ENCODE data around the gene SMC3. TPM values are rescaled to one million over a fixed set of nuclear protein-coding genes. Genes with fewer than 3 reads are reported as not detected.

Gene SMC3
- total RNA-seq, 2 experiments from 2014 or later, result 76.8 to 83.5 TPM

DNA sequence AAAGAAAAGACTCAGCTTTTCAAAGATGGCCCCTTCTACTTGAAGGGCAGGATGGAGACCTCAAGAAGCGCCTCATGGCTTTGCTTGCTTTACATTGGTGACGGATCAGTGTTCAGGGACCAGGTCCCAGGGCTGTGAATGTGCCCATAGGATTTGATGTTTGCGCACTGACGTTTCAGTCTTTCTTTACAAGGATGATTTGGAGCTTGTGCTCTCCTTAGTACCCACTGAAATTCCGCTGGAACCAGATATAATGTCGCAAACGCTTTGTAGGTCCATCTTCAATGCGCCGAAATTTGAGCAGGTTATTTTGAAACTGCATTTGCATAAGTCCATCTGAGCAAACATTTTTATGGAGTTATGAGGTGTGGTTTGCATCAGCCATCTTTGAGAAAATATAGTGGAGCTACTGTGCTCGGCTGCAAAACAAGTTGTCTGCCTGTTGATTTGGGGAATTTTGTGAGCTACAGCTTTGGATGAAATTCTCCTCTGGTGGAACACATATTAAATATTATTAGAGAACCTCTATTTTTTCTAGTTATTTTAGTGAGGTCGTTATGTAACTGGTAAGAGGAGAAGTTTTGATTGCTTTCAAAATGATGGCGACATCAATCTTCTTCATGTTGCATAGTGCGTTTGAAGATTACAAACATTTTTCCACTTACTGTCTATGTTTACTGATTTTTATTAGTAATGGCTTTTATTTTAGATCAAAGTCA, 79.1 kb downstream of the SMC3 start:
- ChIA-PET POLR2A (interaction anchor here (0.6 kb wide), 1 partner anchor 50 kb away, joined by 11 read pairs; no protein-coding TSS in a partner anchor), CTCF (interaction anchor here (1.2 kb wide), 1 partner anchor 12 kb away, joined by 3 read pairs; no protein-coding TSS in a partner anchor)
- no peaks in the 10 kb centered on the region for H3K9me3 Mint-ChIP-seq (ENCODE audit: low read depth)
- no peak overlapping the region for H3K27ac Mint-ChIP-seq
- H3K27me3 Mint-ChIP-seq, result peaks cover 51% of the 10 kb centered on the region
- no peak overlapping the region for H3K4me3 Mint-ChIP-seq
- peaks cover 28% of the 10 kb centered on the region for H3K4me1 Mint-ChIP-seq
- no peaks in the 10 kb centered on the region for H3K36me3 Mint-ChIP-seq (ENCODE audit: low read depth)
- intact Hi-C loops (cut with DNase I, micrococcal nuclease), result no loop called here
- ATAC-seq, result no peak
- DNase-seq, result no peak

DNA sequence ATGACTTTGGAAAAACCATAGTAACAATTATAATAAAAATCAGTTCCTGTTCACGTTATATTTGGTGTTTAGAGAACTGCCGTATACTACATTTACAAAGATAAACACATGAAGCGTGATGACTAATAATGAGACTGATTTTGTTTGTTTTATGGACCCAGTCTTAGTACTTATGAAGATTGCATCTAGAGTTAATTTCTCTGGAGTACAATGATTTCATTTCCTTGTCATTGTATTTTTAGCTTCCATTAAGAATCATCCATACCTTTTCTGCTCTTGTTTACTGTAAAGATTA, 79.6 kb downstream of the SMC3 start:
- DNase-seq (no peak), ATAC-seq (no peak)
- Mint-ChIP-seq H3K9me3 (ENCODE audit: low read depth) (no peaks in the 10 kb centered on the region), H3K4me3 (no peak overlapping the region), H3K36me3 (ENCODE audit: low read depth) (no peaks in the 10 kb centered on the region), H3K27ac (no peak overlapping the region), H3K27me3 (peaks cover 48% of the 10 kb centered on the region), H3K4me1 (peaks cover 30% of the 10 kb centered on the region)
- POLR2A ChIA-PET, result no interaction called here
- intact Hi-C loops (cut with DNase I, micrococcal nuclease), result no loop called here
- CTCF ChIA-PET, result interaction anchor here (0.7 to 1.2 kb wide), 3 partner anchors 11 to 30 kb away, joined by 3 to 4 read pairs (median 3); no protein-coding TSS in a partner anchor

- no peak for DNase-seq
- Mint-ChIP-seq H3K9me3 (ENCODE audit: low read depth) (no peaks in the 10 kb centered on the region), H3K27ac (no peak overlapping the region), H3K27me3 (peaks cover 44% of the 10 kb centered on the region), H3K4me3 (no peak overlapping the region), H3K36me3 (ENCODE audit: low read depth) (no peaks in the 10 kb centered on the region), H3K4me1 (peaks cover 21% of the 10 kb centered on the region)
- intact Hi-C loops (cut with DNase I, micrococcal nuclease), result no loop called here
- ChIA-PET POLR2A (no interaction called here), CTCF (interaction anchor here (0.6 to 2.0 kb wide), 5 partner anchors 17 to 476 kb away, joined by 3 to 11 read pairs (median 4); no protein-coding TSS in a partner anchor)
- ATAC-seq, result no peak
These were observed 81.3 kb downstream of the SMC3 start for GRCh38 chr10:110648692-110649346.

DNA sequence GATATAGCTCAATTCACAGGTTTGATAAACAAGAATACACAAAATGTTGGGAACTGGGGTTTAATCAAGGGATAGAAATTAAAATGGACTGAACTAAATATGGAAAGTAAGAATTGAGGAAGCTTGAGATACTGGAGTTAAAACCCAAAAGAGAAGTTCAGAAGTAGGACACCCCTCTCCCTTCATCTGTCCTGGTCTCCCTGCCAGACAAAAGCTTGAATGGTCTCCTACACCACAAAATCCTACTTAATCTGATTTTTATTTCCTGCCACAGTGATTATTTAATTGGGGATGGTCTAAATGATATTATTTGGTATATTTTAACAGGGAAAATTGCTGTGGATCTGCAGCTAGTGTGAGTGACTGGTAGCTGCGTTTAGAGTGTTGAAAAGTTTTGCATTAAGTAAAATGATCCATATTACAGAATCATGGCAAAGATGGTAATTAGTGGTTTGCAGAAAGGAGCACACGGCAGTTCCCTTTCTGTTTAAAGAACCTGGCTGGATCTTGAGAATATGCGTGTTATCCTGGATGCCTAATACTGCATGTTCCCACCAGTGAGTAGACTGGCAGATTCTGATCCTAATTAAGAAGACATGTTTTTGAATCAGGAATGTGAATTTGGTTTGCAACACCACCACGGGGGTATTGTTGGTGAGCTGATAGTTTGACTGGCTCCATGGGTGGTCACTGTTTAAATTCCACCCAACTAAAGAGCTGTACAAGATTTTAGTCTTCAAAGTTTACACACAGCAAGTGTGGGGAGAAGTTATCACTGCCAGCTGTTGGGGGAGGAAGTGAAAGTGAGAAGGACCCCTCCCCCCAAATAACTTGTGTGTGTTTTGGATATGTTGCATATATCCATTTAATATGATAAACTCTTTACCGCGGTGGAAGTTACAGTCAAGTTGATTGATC, 82.1 kb downstream of the SMC3 start:
- H3K4me3 Mint-ChIP-seq, result no peak overlapping the region
- POLR2A ChIA-PET, result no interaction called here
- intact Hi-C loops (cut with DNase I, micrococcal nuclease), result no loop called here
- DNase-seq (no peak), ATAC-seq (no peak)
- H3K9me3 Mint-ChIP-seq (ENCODE audit: low read depth), result no peaks in the 10 kb centered on the region
- H3K27me3 Mint-ChIP-seq, result peaks cover 44% of the 10 kb centered on the region
- H3K36me3 Mint-ChIP-seq (ENCODE audit: low read depth), result no peaks in the 10 kb centered on the region
- peaks cover 20% of the 10 kb centered on the region for H3K4me1 Mint-ChIP-seq
- no peak overlapping the region for H3K27ac Mint-ChIP-seq
- CTCF ChIA-PET, result interaction anchor here (1.0 to 2.0 kb wide), 4 partner anchors 17 to 38 kb away, joined by 3 to 11 read pairs (median 4); no protein-coding TSS in a partner anchor

- peaks cover 16% of the 10 kb centered on the region for H3K4me1 Mint-ChIP-seq
- H3K4me3 Mint-ChIP-seq, result no peak overlapping the region
- H3K27me3 Mint-ChIP-seq, result peaks cover 39% of the 10 kb centered on the region
- H3K27ac Mint-ChIP-seq, result no peak overlapping the region
- no peak for ATAC-seq
- DNase-seq, result no peak
- no peaks in the 10 kb centered on the region for H3K9me3 Mint-ChIP-seq (ENCODE audit: low read depth)
- ChIA-PET POLR2A (no interaction called here), CTCF (interaction anchor here (1.0 to 2.0 kb wide), 4 partner anchors 16 to 39 kb away, joined by 3 to 11 read pairs (median 4); no protein-coding TSS in a partner anchor)
- no peaks in the 10 kb centered on the region for H3K36me3 Mint-ChIP-seq (ENCODE audit: low read depth)
- intact Hi-C loops (cut with DNase I, micrococcal nuclease), result no loop called here
These were observed 82.8 kb downstream of the SMC3 start for GRCh38 chr10:110650265-110650668.

DNA sequence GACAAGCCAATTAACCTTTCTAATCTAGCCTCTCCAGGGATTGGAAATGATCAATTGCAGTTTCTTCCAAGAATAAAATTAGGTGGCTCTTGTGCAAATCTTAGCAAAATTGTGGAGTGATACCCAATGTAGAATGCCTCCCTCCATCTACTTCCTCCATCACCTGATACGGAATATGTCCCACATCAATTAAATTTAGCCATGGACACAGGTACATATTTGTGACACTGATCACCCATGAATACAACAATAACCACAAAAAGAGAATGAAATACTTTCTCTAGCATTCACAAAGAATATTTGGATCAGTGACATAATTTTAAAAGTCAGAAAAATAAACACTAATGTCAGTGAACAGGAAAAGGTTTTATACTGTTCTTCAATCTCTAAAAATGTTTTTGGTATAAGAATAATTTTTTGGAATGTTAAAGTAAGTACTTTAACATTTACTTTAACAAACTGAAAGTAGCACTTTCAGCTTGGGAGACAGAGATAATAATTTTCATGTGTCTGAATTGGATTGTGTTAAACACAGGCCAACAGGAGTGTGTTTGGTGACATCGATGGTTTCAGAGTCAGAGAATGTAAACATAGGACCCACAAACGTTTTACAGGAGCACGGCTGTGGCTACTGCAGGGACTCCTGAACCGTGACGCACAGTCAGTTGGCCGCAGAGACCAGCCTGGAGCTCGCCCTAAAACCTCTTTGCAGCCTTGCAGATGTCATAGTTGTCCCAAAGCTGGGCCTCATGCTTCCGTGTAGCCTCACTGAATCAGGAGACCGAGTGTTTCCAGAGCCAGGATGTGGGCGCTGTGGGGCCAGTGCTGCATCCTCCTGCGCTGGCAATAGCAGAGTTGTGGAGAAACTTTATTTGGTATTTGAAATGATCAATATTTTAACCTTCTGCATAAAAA, 83.8 kb downstream of the SMC3 start:
- CTCF ChIA-PET, result interaction anchor here (0.9 kb wide), 1 partner anchor 21 kb away, joined by 3 read pairs; no protein-coding TSS in a partner anchor
- Mint-ChIP-seq H3K36me3 (ENCODE audit: low read depth) (no peaks in the 10 kb centered on the region), H3K9me3 (ENCODE audit: low read depth) (no peaks in the 10 kb centered on the region), H3K27me3 (peaks cover 35% of the 10 kb centered on the region), H3K27ac (no peak overlapping the region), H3K4me1 (peaks cover 16% of the 10 kb centered on the region), H3K4me3 (peak overlapping the region; percentile 32)
- POLR2A ChIA-PET, result no interaction called here
- intact Hi-C loops (cut with DNase I, micrococcal nuclease), result no loop called here
- ATAC-seq, result peak; percentile 71
- DNase-seq, result peak; percentile 53

DNA sequence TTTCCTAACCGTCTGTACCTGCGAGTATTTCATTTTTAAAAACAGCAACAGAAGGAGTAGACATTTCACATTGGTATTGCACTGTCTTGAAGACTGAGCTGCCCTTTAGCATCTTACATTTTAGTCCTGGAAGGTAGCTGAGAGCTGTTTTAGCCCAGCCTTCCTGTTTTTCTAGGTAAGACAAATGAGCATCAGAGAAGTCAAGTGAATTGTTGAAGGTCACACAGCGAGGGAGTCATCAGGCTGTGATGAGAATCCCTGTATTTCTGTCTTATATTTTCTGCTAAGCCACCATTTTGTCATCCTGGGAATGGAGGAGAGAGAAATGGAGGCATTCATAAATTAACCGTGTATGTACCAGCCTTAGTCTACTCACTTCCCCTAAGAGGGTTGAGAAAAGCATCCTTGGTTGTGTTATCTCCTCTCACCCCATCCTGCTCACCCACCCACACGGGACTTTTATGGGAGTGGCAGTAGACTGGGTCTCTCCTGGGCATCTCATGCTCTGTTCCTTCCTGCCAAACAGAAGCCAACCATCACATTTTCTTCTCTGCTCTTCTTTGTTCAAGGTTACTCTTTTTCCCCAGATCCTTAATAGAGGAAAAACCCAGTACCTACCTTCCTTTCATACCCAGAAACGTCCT, 85.1 kb downstream of the SMC3 start:
- ChIA-PET POLR2A (no interaction called here), CTCF (interaction anchor here (0.8 to 1.1 kb wide), 2 partner anchors 20 to 582 kb away, joined by 3 to 4 read pairs; no protein-coding TSS in a partner anchor)
- intact Hi-C loops (cut with DNase I, micrococcal nuclease), result no loop called here
- Mint-ChIP-seq H3K4me1 (peaks cover 16% of the 10 kb centered on the region), H3K36me3 (ENCODE audit: low read depth) (no peaks in the 10 kb centered on the region), H3K27ac (no peak overlapping the region), H3K4me3 (no peak overlapping the region), H3K27me3 (peaks cover 29% of the 10 kb centered on the region), H3K9me3 (ENCODE audit: low read depth) (no peaks in the 10 kb centered on the region)
- DNase-seq (no peak), ATAC-seq (no peak)

Other genes with a start within 250 kb of the SMC3 start
- gene DUSP5, start 69.8 kb upstream of the SMC3 start, total RNA-seq, result 10 to 100 TPM; 60.9 to 70.7 TPM
- under 1 TPM; 0.05 to 0.40 TPM for gene RBM20, start 76.6 kb downstream of the SMC3 start, total RNA-seq

All from activated CD4-positive, alpha-beta T cell treated with anti-CD3 and anti-CD28 coated beads for 36 hours (primary cell).